Superior temporal gyrus (tissue), 1 donor: ENCODE measurements around the gene SPINT3.

Source experiments
- DNase-seq: peaks from one replicate; pipeline ENCODE4 v3.0.0-alpha.2; 2016; ENCODE audit errors: extremely low spot score

Gene SPINT3

GRCh38 chr20:45462711-45463509, 52.5 kb downstream of the SPINT3 start:
- no peak for DNase-seq
